Measurements from ENCODE around the gene ZDHHC6.
"Not testable (repeated sequence)": the region's sequence is repeated elsewhere in the genome, so short reads cannot be mapped to it uniquely, and the experiment has no call there.

ZDHHC6 gene

GRCh38 chr10:112446055-112446854, 459 bp downstream of the ZDHHC6 start:
- FAIRE-seq: no peak
- no peak for DNase-seq (ENCODE audit: insufficient read length, low spot score)

GRCh38 chr10:112442063-112442462, 4.7 kb downstream of the ZDHHC6 start:
- DNase-seq (ENCODE audit: insufficient read length, low spot score) (no peak), FAIRE-seq (no peak)

GRCh38 chr10:112441520-112441919, 5.2 kb downstream of the ZDHHC6 start:
- DNase-seq (ENCODE audit: insufficient read length, low spot score) (no peak), FAIRE-seq (no peak)

- FAIRE-seq: no peak
- DNase-seq (ENCODE audit: insufficient read length, low spot score): no peak
These were observed 8.4 kb downstream of the ZDHHC6 start for GRCh38 chr10:112438356-112438755.

- DNase-seq (ENCODE audit: insufficient read length, low spot score) (no peak), FAIRE-seq (no peak)
These were observed 11.6 kb downstream of the ZDHHC6 start for GRCh38 chr10:112434988-112435619.

GRCh38 chr10:112433136-112433535, 13.6 kb downstream of the ZDHHC6 start:
- DNase-seq (ENCODE audit: insufficient read length, low spot score): no peak
- FAIRE-seq: no peak

GRCh38 chr10:112429654-112430230, 17.0 kb downstream of the ZDHHC6 start:
- FAIRE-seq (no peak), DNase-seq (ENCODE audit: insufficient read length, low spot score) (no peak)

GRCh38 chr10:112429147-112429546, 17.6 kb downstream of the ZDHHC6 start:
- FAIRE-seq: no peak
- no peak for DNase-seq (ENCODE audit: insufficient read length, low spot score)

GRCh38 chr10:112426111-112426510, 20.6 kb downstream of the ZDHHC6 start:
- no peak for FAIRE-seq
- DNase-seq (ENCODE audit: insufficient read length, low spot score): no peak

- no peak for FAIRE-seq
- no peak for DNase-seq (ENCODE audit: insufficient read length, low spot score)
These were observed 22.1 kb downstream of the ZDHHC6 start for GRCh38 chr10:112424651-112425050.

GRCh38 chr10:112421731-112422130, 25.0 kb downstream of the ZDHHC6 start:
- FAIRE-seq (no peak), DNase-seq (ENCODE audit: insufficient read length, low spot score) (no peak)

- no peak for FAIRE-seq
- DNase-seq (ENCODE audit: insufficient read length, low spot score): no peak
These were observed 34.0 kb downstream of the ZDHHC6 start for GRCh38 chr10:112412696-112413095.

- DNase-seq (ENCODE audit: insufficient read length, low spot score) (no peak), FAIRE-seq (no peak)
These were observed 37.0 kb downstream of the ZDHHC6 start for GRCh38 chr10:112409755-112410154.

GRCh38 chr10:112409299-112409698, 37.4 kb downstream of the ZDHHC6 start:
- no peak for DNase-seq (ENCODE audit: insufficient read length, low spot score)
- no peak for FAIRE-seq

- DNase-seq (ENCODE audit: insufficient read length, low spot score) (no peak), FAIRE-seq (no peak)
These were observed 39.0 kb downstream of the ZDHHC6 start for GRCh38 chr10:112407696-112408095.

GRCh38 chr10:112406806-112407205, 39.9 kb downstream of the ZDHHC6 start:
- not testable (repeated sequence) for DNase-seq (ENCODE audit: insufficient read length, low spot score); FAIRE-seq

GRCh38 chr10:112404617-112405016, 42.1 kb downstream of the ZDHHC6 start:
- DNase-seq (ENCODE audit: insufficient read length, low spot score) (no peak), FAIRE-seq (no peak)

- DNase-seq (ENCODE audit: insufficient read length, low spot score) (no peak), FAIRE-seq (no peak)
These were observed 43.8 kb downstream of the ZDHHC6 start for GRCh38 chr10:112402917-112403316.

GRCh38 chr10:112397592-112397991, 49.1 kb downstream of the ZDHHC6 start:
- FAIRE-seq (no peak), DNase-seq (ENCODE audit: insufficient read length, low spot score) (no peak)

- DNase-seq (ENCODE audit: insufficient read length, low spot score) (no peak), FAIRE-seq (no peak)
These were observed 50.7 kb downstream of the ZDHHC6 start for GRCh38 chr10:112395809-112396530.

- FAIRE-seq: no peak
- no peak for DNase-seq (ENCODE audit: insufficient read length, low spot score)
These were observed 52.2 kb downstream of the ZDHHC6 start for GRCh38 chr10:112394475-112394875.

Data from HTR-8/SVneo (cell line).